H9 (cell line): Measurements from ENCODE around the gene PAK1. TPM values are rescaled to one million over a fixed set of nuclear protein-coding genes. Genes with fewer than 3 reads are reported as not detected.

Experiments used
- DNase-seq: peaks from one replicate; pipeline ENCODE4 v3.0.0-alpha.2; 2017
- H2AFZ ChIP-seq: one replicate; pipeline ENCODE4 v1.6.1; 2013; ENCODE audit warnings: mild to moderate bottlenecking, low read length, control low read depth, moderate library complexity
- H2AK5ac ChIP-seq: 2 replicates; pipeline ENCODE4 v1.6.1; 2013; ENCODE audit warnings: low read length, control low read depth, mixed read lengths; ENCODE audit not compliant: insufficient read length
- H2BK120ac ChIP-seq: one replicate; pipeline ENCODE4 v1.6.1; 2013; ENCODE audit warnings: low read depth, mild to moderate bottlenecking, low read length, control low read depth, inconsistent platforms; ENCODE audit not compliant: poor library complexity, severe bottlenecking
- H2BK12ac ChIP-seq: 2 replicates; pipeline ENCODE4 v1.6.1; 2013; ENCODE audit warnings: low read length, control low read depth, mixed read lengths, low read depth; ENCODE audit not compliant: insufficient read length
- H2BK15ac ChIP-seq: 2 replicates; pipeline ENCODE4 v1.6.1; 2013; ENCODE audit warnings: low read depth, low read length, control low read depth
- H2BK20ac ChIP-seq: one replicate; pipeline ENCODE4 v1.6.1; 2013; ENCODE audit warnings: low read depth, mild to moderate bottlenecking, low read length, control low read depth, inconsistent platforms; ENCODE audit not compliant: poor library complexity, severe bottlenecking
- H2BK5ac ChIP-seq: 2 replicates; pipeline ENCODE4 v1.6.1; 2013; ENCODE audit warnings: low read length, control low read depth, mixed read lengths; ENCODE audit not compliant: insufficient read length
- H3K14ac ChIP-seq: 2 replicates; pipeline ENCODE4 v1.6.1; 2013; ENCODE audit warnings: low read length, control low read depth; ENCODE audit not compliant: insufficient read depth
- H3K18ac ChIP-seq: 2 replicates; pipeline ENCODE4 v1.6.1; 2013; ENCODE audit warnings: low read depth, mild to moderate bottlenecking, mixed read lengths, low read length, control low read depth; ENCODE audit not compliant: insufficient read length
- H3K23ac ChIP-seq: 2 replicates; pipeline ENCODE4 v1.6.1; 2013; ENCODE audit warnings: low read length, control low read depth, mixed read lengths, low read depth; ENCODE audit not compliant: insufficient read length
- H3K23me2 ChIP-seq: 2 replicates; pipeline ENCODE4 v1.6.1; 2013; ENCODE audit warnings: low read depth, mild to moderate bottlenecking, mixed read lengths, low read length, control low read depth; ENCODE audit not compliant: insufficient read length, poor library complexity, severe bottlenecking
- H3K27ac ChIP-seq: 2 replicates; pipeline ENCODE4 v1.5.1; 2013; ENCODE audit warnings: low read length, control low read depth, mixed read lengths, low read depth; ENCODE audit not compliant: insufficient read length
- H3K27me3 ChIP-seq: 2 replicates; pipeline ENCODE4 v1.6.1; 2013; ENCODE audit warnings: low read length, control low read depth, inconsistent platforms; ENCODE audit not compliant: insufficient read depth
- H3K4ac ChIP-seq: 2 replicates; pipeline ENCODE4 v1.6.1; 2013; ENCODE audit warnings: low read depth, mild to moderate bottlenecking, control low read depth, inconsistent platforms, low read length, moderate library complexity
- H3K4me1 ChIP-seq: 2 replicates; pipeline ENCODE4 v1.6.1; 2013; ENCODE audit warnings: low read length, control low read depth, inconsistent platforms; ENCODE audit not compliant: insufficient read depth
- H3K4me2 ChIP-seq: 2 replicates; pipeline ENCODE4 v1.6.1; 2013; ENCODE audit warnings: low read length, control low read depth, mixed read lengths; ENCODE audit not compliant: insufficient read length, insufficient read depth
- H3K56ac ChIP-seq: 2 replicates; pipeline ENCODE4 v1.6.1; 2013; ENCODE audit warnings: low read depth, mild to moderate bottlenecking, mixed read lengths, low read length, control low read depth; ENCODE audit not compliant: insufficient read length
- H3K79me1 ChIP-seq: 2 replicates; pipeline ENCODE4 v1.6.1; 2013; ENCODE audit warnings: low read depth, mild to moderate bottlenecking, moderate library complexity, low read length, control low read depth, inconsistent platforms; ENCODE audit not compliant: insufficient read depth, poor library complexity, severe bottlenecking
- H3K79me2 ChIP-seq: 2 replicates; pipeline ENCODE4 v1.6.1; 2013; ENCODE audit warnings: low read length, control low read depth, inconsistent platforms; ENCODE audit not compliant: insufficient read depth
- H3K9ac ChIP-seq: 2 replicates; pipeline ENCODE4 v1.6.1; 2013; ENCODE audit warnings: low read length, control low read depth, mixed read lengths; ENCODE audit not compliant: insufficient read length; ENCODE audit errors: extremely low read depth
- H3K9me3 ChIP-seq: one replicate; pipeline ENCODE4 v1.6.1; 2013; ENCODE audit warnings: low read depth, low read length, inconsistent platforms; ENCODE audit not compliant: control insufficient read depth
- H3T11ph ChIP-seq: one replicate; pipeline ENCODE4 v1.6.1; 2013; ENCODE audit warnings: mild to moderate bottlenecking, low read length, control low read depth, inconsistent platforms
- H4K20me1 ChIP-seq: one replicate; pipeline ENCODE4 v1.6.1; 2013; ENCODE audit not compliant: control insufficient read depth, insufficient read length, insufficient read depth
- H4K5ac ChIP-seq: 2 replicates; pipeline ENCODE4 v1.6.1; 2013; ENCODE audit warnings: low read depth, mild to moderate bottlenecking, mixed read lengths, low read length, control low read depth; ENCODE audit not compliant: insufficient read length
- H4K8ac ChIP-seq: replicated peaks from 2 replicates; pipeline ENCODE4 v1.6.1; 2013; ENCODE audit warnings: low read length, control low read depth, mixed read lengths, low read depth; ENCODE audit not compliant: insufficient read length
- H4K91ac ChIP-seq: 2 replicates; pipeline ENCODE4 v1.6.1; 2013; ENCODE audit warnings: low read depth, mild to moderate bottlenecking, moderate library complexity, mixed read lengths, low read length, control low read depth; ENCODE audit not compliant: insufficient read length
- H3K27ac Mint-ChIP-seq, 3 experiments: 2 replicates in 2 of 3; 3 replicates in 1 of 3; pipeline ENCODE4 v1.8.0; 2020 to 2021; ENCODE audit warnings: mixed read lengths in 3 of 3, mild to moderate bottlenecking in 1 of 3, moderate library complexity in 1 of 3
- H3K27me3 Mint-ChIP-seq: 2 replicates; pipeline ENCODE4 v1.8.0; 2021; ENCODE audit warnings: low read depth, mild to moderate bottlenecking, moderate library complexity, mixed read lengths
- H3K36me3 Mint-ChIP-seq, 3 experiments: 2 replicates in 2 of 3; 3 replicates in 1 of 3; pipeline ENCODE4 v1.8.0; 2020 to 2021; ENCODE audit warnings: low read depth in 3 of 3, mixed read lengths in 3 of 3; ENCODE audit not compliant: insufficient read depth in 1 of 3
- H3K4me1 Mint-ChIP-seq, 2 experiments: 2 replicates each; pipeline ENCODE4 v1.8.0; 2020; ENCODE audit warnings: mixed read lengths in 2 of 2
- H3K4me3 Mint-ChIP-seq, 2 experiments: 2 replicates in 1 of 2; 3 replicates in 1 of 2; pipeline ENCODE4 v1.8.0; 2020 to 2021; ENCODE audit warnings: mild to moderate bottlenecking in 2 of 2, mixed read lengths in 2 of 2, moderate library complexity in 1 of 2
- H3K9me3 Mint-ChIP-seq, 2 experiments: 2 replicates in 1 of 2; 3 replicates in 1 of 2; pipeline ENCODE4 v1.8.0; 2020; ENCODE audit warnings: mild to moderate bottlenecking in 2 of 2, mixed read lengths in 2 of 2, moderate library complexity in 1 of 2
- CTCF ChIP-seq: fragments of 200-600 bp; sonication (generic); conservative IDR thresholded peaks from 3 replicates; pipeline ENCODE4 v1.8.0; 2021; ENCODE audit warnings: antibody characterized with exemption, mild to moderate bottlenecking
- whole genome bisulfite sequencing: extraction: QIAGEN DNeasy Blood & Tissue Kit; methylation state at CpG from one replicate; pipeline ENCODE4 v1.1.7; 2013; ENCODE audit warnings: missing lambda C conversion rate, low lambda C conversion rate, mixed read lengths; ENCODE audit not compliant: insufficient read length; ENCODE audit errors: extremely low coverage; 5-methylcytosine and 5-hydroxymethylcytosine counted together
- total RNA-seq: library from RNA; stranded (reverse); gene quantifications from 2 replicates; pipeline ENCODE4 v1.2.1, GENCODE V29; 2021

PAK1 gene
- total RNA-seq, 1 experiment from 2014 or later: 122 TPM

GRCh38 chr11:77501758-77502157, 27.9 kb upstream of the PAK1 start:
- no peak for DNase-seq
- Histone ChIP-seq H3K79me1 (no peaks in the 10 kb centered on the region), H3K4ac (no peak overlapping the region), H2BK5ac (no peak overlapping the region), H3K4me1 (no peaks in the 10 kb centered on the region), H3K23me2 (no peaks in the 10 kb centered on the region), H4K5ac (no peak overlapping the region), H3K9ac (no peak overlapping the region), H3T11ph (no peak overlapping the region), H2AFZ (no peak overlapping the region), H3K56ac (no peak overlapping the region), H3K4me2 (no peak overlapping the region), H4K91ac (no peak overlapping the region), H3K18ac (no peak overlapping the region), H3K9me3 (no peaks in the 10 kb centered on the region), H2BK15ac (no peak overlapping the region), H4K8ac (no peak overlapping the region), H3K27ac (no peak overlapping the region), H3K23ac (no peak overlapping the region), H3K14ac (no peak overlapping the region), H2AK5ac (no peak overlapping the region), H2BK120ac (no peak overlapping the region), H3K79me2 (no peaks in the 10 kb centered on the region), H2BK12ac (no peak overlapping the region), H3K27me3 (no peaks in the 10 kb centered on the region), H4K20me1 (no peaks in the 10 kb centered on the region), H2BK20ac (no peak overlapping the region)
- no peak overlapping the region for H3K4me3 Mint-ChIP-seq
- peaks cover 6% of the 10 kb centered on the region in 2 experiments; a peak in 2 of 4 replicates for H3K4me1 Mint-ChIP-seq
- no peak for TF ChIP-seq CTCF
- WGBS: no CpG with 5 or more reads among the region's 2 CpGs
- H3K9me3 Mint-ChIP-seq: no peaks in the 10 kb centered on the region
- no peak overlapping the region for H3K27ac Mint-ChIP-seq
- H3K27me3 Mint-ChIP-seq: no peaks in the 10 kb centered on the region
- no peaks in the 10 kb centered on the region; a peak in 1 of 7 replicates for H3K36me3 Mint-ChIP-seq
